HCT116 (cell line): Measurements from ENCODE around the gene ABLIM1. TPM values are rescaled to one million over a fixed set of nuclear protein-coding genes. Genes with fewer than 3 reads are reported as not detected.

ENCODE experiments used
- ATAC-seq: fragments of 200-7000 bp; cut with Tn5 transposase; 2 replicates; pipeline ENCODE4 v1.9.1; 2020; ENCODE audit warnings: mild to moderate bottlenecking, moderate library complexity
- BruUV-seq: library from RNA; stranded (reverse); fragments of 400-500 nt; replicated peaks from 2 replicates; lab custom pipeline; 2021; lab: Mats Ljungman, UMichigan
- CTCF ChIA-PET: fragments of 300-600 bp; sonication (Branson Sonifier 250); formaldehyde crosslinking; loops from one replicate; lab custom pipeline; 2021; ENCODE audit warnings: antibody characterized with exemption; lab: Charles Lee
- POLR2A ChIA-PET: fragments of 300-600, 350-600 bp; sonication (Branson Sonifier 250); formaldehyde crosslinking; loops from one replicate; lab custom pipeline; 2021; ENCODE audit warnings: antibody characterized with exemption; lab: Charles Lee
- RAD21 ChIA-PET, 2 experiments: fragments of 300-600 bp; sonication (Branson Sonifier 250); formaldehyde crosslinking; loops; one replicate each; lab custom pipeline; 2023; ENCODE audit warnings: low total read pairs in 2 of 2; ENCODE audit not compliant: uncharacterized antibody in 2 of 2, unreplicated experiment in 2 of 2, low non-redundant PET in 1 of 2; lab: Charles Lee
- DNase-seq: peaks from one replicate; pipeline ENCODE4 v3.0.0-alpha.2; 2010; ENCODE audit warnings: low read depth, low spot score
- H2AFZ ChIP-seq: fragments of 200-600 bp; shearing (Covaris generic), sonication (generic); 2 replicates; pipeline ENCODE4 v1.6.1; 2017; ENCODE audit warnings: low read depth, mixed run types, mixed read lengths, antibody characterized with exemption, low read length; ENCODE audit not compliant: poor library complexity, severe bottlenecking
- H3K27ac ChIP-seq: 2 replicates; pipeline ENCODE4 v1.5.1; 2012; ENCODE audit warnings: low read depth, low read length
- H3K27me3 ChIP-seq: fragments of 200-600 bp; sonication (generic); 2 replicates; pipeline ENCODE4 v1.6.1; 2016; ENCODE audit warnings: mixed run types, low read length, mixed read lengths; ENCODE audit not compliant: insufficient read depth
- H3K36me3 ChIP-seq, 2 experiments: fragments of 200-500 bp in 1 of 2; fragments of 200-600 bp in 1 of 2; sonication (Bioruptor generic) in 1 of 2; sonication (generic) in 1 of 2; 2 replicates each; pipeline versions ENCODE4 v1.5.1 to v1.6.1; 2014 to 2016; ENCODE audit warnings: low read length in 2 of 2, inconsistent platforms in 1 of 2, mixed read lengths in 1 of 2, mixed run types in 1 of 2; ENCODE audit not compliant: insufficient read depth in 2 of 2, control insufficient read depth in 1 of 2
- H3K4me1 ChIP-seq, 2 experiments: fragments of 200-600 bp in 1 of 2; sonication (generic) in 1 of 2; 2 replicates each; pipeline versions ENCODE4 v1.5.1 to v1.6.1; 2012 to 2017; ENCODE audit warnings: low read length in 2 of 2, inconsistent platforms in 1 of 2, mild to moderate bottlenecking in 1 of 2, mixed read lengths in 1 of 2, mixed run types in 1 of 2, moderate library complexity in 1 of 2; ENCODE audit not compliant: insufficient read depth in 2 of 2, control insufficient read depth in 1 of 2
- H3K4me2 ChIP-seq: fragments of 200-600 bp; sonication (generic); 2 replicates; pipeline ENCODE4 v1.6.1; 2017; ENCODE audit warnings: mixed run types, low read length, mixed read lengths
- H3K4me3 ChIP-seq, 2 experiments: fragments of 200-600 bp in 1 of 2; sonication (generic) in 1 of 2; replicated peaks in 1 of 2; 2 replicates each; pipeline ENCODE4 v1.5.1; 2011 to 2016; ENCODE audit warnings: low read length in 2 of 2, control low read depth in 1 of 2, low read depth in 1 of 2, mild to moderate bottlenecking in 1 of 2, mixed read lengths in 1 of 2, mixed run types in 1 of 2
- H3K79me2 ChIP-seq: fragments of 200-600 bp; sonication (generic); 2 replicates; pipeline ENCODE4 v1.6.1; 2017; ENCODE audit warnings: mild to moderate bottlenecking, mixed run types, low read length, moderate library complexity, mixed read lengths; ENCODE audit not compliant: insufficient read depth
- H3K9ac ChIP-seq: fragments of 200-600 bp; sonication (generic); 2 replicates; pipeline ENCODE4 v1.6.1; 2016; ENCODE audit warnings: low read length, mixed read lengths
- H3K9me2 ChIP-seq: fragments of 200-600 bp; sonication (generic), shearing (Covaris generic); 2 replicates; pipeline ENCODE4 v1.6.1; 2017; ENCODE audit warnings: mixed run types, mild to moderate bottlenecking, moderate library complexity; ENCODE audit not compliant: insufficient read depth
- H3K9me3 ChIP-seq, 2 experiments: fragments of 200-500 bp in 1 of 2; fragments of 200-600 bp in 1 of 2; sonication (Bioruptor generic) in 1 of 2; sonication (generic) in 1 of 2; 2 replicates each; pipeline ENCODE4 v1.6.1; 2014 to 2017; ENCODE audit warnings: low read length in 2 of 2, mixed read lengths in 2 of 2, inconsistent platforms in 1 of 2, low read depth in 1 of 2, mild to moderate bottlenecking in 1 of 2, mixed run types in 1 of 2, moderate library complexity in 1 of 2; ENCODE audit not compliant: control insufficient read depth in 1 of 2, insufficient read depth in 1 of 2
- H4K20me1 ChIP-seq: fragments of 200-600 bp; sonication (generic), shearing (Covaris generic); 2 replicates; pipeline ENCODE4 v1.6.1; 2017; ENCODE audit warnings: mixed run types, mild to moderate bottlenecking, moderate library complexity; ENCODE audit not compliant: insufficient read depth
- EGR1 ChIP-seq: IDR thresholded peaks from 2 replicates; pipeline ENCODE4 v1.6.1; 2012; ENCODE audit warnings: low read depth
- JUND ChIP-seq: IDR thresholded peaks from 2 replicates; pipeline ENCODE4 v1.6.1; 2012
- MAX ChIP-seq: IDR thresholded peaks from 2 replicates; pipeline ENCODE4 v1.6.1; 2012
- POLR2A ChIP-seq: IDR thresholded peaks from 2 replicates; pipeline ENCODE4 v1.7.0; 2011; ENCODE audit warnings: borderline replicate concordance; ENCODE audit not compliant: insufficient read depth, insufficient read length; ENCODE audit errors: extremely low read depth
- RAD21 ChIP-seq: IDR thresholded peaks from 2 replicates; pipeline ENCODE4 v1.6.1; 2012; ENCODE audit warnings: low read depth, mild to moderate bottlenecking
- YY1 ChIP-seq: IDR thresholded peaks from 2 replicates; pipeline ENCODE4 v1.6.1; 2011; ENCODE audit warnings: low read length, low read depth, moderate library complexity, mild to moderate bottlenecking; ENCODE audit not compliant: insufficient replicate concordance; ENCODE audit errors: extremely low read depth
- intact Hi-C: fragments of 100-400 bp; cut with micrococcal nuclease; formaldehyde crosslinking; loops from 2 replicates; pipeline ENCODE4 v1.10.0; 2022
- total RNA-seq: library from RNA; stranded (reverse); gene quantifications from one replicate; pipeline ENCODE4 v1.2.1, GENCODE V29; 2021; ENCODE audit not compliant: unreplicated experiment
- TF ChIP-seq, protein P1 (sequence below): IDR thresholded peaks from 2 replicates; pipeline ENCODE4 v1.6.1; 2011; ENCODE audit warnings: mild to moderate bottlenecking, low read length, moderate library complexity; ENCODE audit not compliant: insufficient replicate concordance; ENCODE audit errors: extremely low read depth
- TF ChIP-seq, protein P2 (sequence below): IDR thresholded peaks from 2 replicates; pipeline ENCODE4 v1.6.1; 2012; ENCODE audit warnings: low read depth
- TF ChIP-seq, protein P3 (sequence below), 3 experiments: fragments of 200-600 bp in 1 of 3; sonication (generic) in 1 of 3; IDR thresholded peaks in 2 of 3; conservative IDR thresholded peaks in 1 of 3; 2 replicates each; pipeline ENCODE4 v1.5.1; 2012 to 2017; ENCODE audit warnings: low read depth in 2 of 3, low read length in 2 of 3, antibody characterized with exemption in 1 of 3, borderline replicate concordance in 1 of 3, control low read depth in 1 of 3, mild to moderate bottlenecking in 1 of 3, mixed read lengths in 1 of 3, mixed run types in 1 of 3, moderate library complexity in 1 of 3; ENCODE audit not compliant: insufficient read depth in 1 of 3

The ABLIM1 gene
- total RNA-seq, 1 experiment from 2014 or later = 96.2 TPM

- peak overlapping the region; percentile 23 for H3K4me2 ChIP-seq
- CTCF ChIA-PET = interaction anchor here (0.7 to 3.7 kb wide), 20 partner anchors 9 to 435 kb away, joined by 3 to 44 read pairs (median 4); partner anchors contain the start of gene FHIP2A
- ATAC-seq = peak; percentile 97
Measured at GRCh38 chr10:114694752-114695151, 36.7 kb upstream of the ABLIM1 start.

More at GRCh38 chr10:114694752-114695151, 36.7 kb upstream of the ABLIM1 start:
- Histone ChIP-seq H3K9me2 (no peaks in the 10 kb centered on the region), H3K27me3 (no peaks in the 10 kb centered on the region), H3K4me1 (peaks cover 16 to 18% of the 10 kb centered on the region in 2 experiments; a peak in 3 of 4 replicates), H3K36me3 (no peaks in the 10 kb centered on the region), H3K27ac (no peak overlapping the region), H3K79me2 (no peaks in the 10 kb centered on the region), H3K4me3 (no peak overlapping the region), H4K20me1 (no peaks in the 10 kb centered on the region), H3K9me3 (no peaks in the 10 kb centered on the region), H2AFZ (peak overlapping the region; percentile 73), H3K9ac (no peak overlapping the region)
- intact Hi-C loops = loop anchor here (1.0 to 2.0 kb wide), 3 partner anchors 92 to 222 kb away; no protein-coding TSS in a partner anchor
- ChIA-PET RAD21 (interaction anchor here (0.6 to 1.3 kb wide), 7 partner anchors 9 to 145 kb away, joined by 3 to 8 read pairs (median 3); no protein-coding TSS in a partner anchor), POLR2A (no interaction called here)
- no TSS peak for BruUV-seq
- DNase-seq = peak; percentile 61
- TF ChIP-seq, protein P1, sequence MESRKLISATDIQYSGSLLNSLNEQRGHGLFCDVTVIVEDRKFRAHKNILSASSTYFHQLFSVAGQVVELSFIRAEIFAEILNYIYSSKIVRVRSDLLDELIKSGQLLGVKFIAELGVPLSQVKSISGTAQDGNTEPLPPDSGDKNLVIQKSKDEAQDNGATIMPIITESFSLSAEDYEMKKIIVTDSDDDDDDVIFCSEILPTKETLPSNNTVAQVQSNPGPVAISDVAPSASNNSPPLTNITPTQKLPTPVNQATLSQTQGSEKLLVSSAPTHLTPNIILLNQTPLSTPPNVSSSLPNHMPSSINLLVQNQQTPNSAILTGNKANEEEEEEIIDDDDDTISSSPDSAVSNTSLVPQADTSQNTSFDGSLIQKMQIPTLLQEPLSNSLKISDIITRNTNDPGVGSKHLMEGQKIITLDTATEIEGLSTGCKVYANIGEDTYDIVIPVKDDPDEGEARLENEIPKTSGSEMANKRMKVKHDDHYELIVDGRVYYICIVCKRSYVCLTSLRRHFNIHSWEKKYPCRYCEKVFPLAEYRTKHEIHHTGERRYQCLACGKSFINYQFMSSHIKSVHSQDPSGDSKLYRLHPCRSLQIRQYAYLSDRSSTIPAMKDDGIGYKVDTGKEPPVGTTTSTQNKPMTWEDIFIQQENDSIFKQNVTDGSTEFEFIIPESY = no peak
- TF ChIP-seq YY1 (peak; percentile 22), EGR1 (no peak), POLR2A (no peak), JUND (no peak), MAX (no peak), RAD21 (peak; percentile 91)
- TF ChIP-seq, protein P2, sequence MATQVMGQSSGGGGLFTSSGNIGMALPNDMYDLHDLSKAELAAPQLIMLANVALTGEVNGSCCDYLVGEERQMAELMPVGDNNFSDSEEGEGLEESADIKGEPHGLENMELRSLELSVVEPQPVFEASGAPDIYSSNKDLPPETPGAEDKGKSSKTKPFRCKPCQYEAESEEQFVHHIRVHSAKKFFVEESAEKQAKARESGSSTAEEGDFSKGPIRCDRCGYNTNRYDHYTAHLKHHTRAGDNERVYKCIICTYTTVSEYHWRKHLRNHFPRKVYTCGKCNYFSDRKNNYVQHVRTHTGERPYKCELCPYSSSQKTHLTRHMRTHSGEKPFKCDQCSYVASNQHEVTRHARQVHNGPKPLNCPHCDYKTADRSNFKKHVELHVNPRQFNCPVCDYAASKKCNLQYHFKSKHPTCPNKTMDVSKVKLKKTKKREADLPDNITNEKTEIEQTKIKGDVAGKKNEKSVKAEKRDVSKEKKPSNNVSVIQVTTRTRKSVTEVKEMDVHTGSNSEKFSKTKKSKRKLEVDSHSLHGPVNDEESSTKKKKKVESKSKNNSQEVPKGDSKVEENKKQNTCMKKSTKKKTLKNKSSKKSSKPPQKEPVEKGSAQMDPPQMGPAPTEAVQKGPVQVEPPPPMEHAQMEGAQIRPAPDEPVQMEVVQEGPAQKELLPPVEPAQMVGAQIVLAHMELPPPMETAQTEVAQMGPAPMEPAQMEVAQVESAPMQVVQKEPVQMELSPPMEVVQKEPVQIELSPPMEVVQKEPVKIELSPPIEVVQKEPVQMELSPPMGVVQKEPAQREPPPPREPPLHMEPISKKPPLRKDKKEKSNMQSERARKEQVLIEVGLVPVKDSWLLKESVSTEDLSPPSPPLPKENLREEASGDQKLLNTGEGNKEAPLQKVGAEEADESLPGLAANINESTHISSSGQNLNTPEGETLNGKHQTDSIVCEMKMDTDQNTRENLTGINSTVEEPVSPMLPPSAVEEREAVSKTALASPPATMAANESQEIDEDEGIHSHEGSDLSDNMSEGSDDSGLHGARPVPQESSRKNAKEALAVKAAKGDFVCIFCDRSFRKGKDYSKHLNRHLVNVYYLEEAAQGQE = no peak
- TF ChIP-seq, protein P3, sequence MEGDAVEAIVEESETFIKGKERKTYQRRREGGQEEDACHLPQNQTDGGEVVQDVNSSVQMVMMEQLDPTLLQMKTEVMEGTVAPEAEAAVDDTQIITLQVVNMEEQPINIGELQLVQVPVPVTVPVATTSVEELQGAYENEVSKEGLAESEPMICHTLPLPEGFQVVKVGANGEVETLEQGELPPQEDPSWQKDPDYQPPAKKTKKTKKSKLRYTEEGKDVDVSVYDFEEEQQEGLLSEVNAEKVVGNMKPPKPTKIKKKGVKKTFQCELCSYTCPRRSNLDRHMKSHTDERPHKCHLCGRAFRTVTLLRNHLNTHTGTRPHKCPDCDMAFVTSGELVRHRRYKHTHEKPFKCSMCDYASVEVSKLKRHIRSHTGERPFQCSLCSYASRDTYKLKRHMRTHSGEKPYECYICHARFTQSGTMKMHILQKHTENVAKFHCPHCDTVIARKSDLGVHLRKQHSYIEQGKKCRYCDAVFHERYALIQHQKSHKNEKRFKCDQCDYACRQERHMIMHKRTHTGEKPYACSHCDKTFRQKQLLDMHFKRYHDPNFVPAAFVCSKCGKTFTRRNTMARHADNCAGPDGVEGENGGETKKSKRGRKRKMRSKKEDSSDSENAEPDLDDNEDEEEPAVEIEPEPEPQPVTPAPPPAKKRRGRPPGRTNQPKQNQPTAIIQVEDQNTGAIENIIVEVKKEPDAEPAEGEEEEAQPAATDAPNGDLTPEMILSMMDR (IDR thresholded peaks at IDR 0.05 in 2 of 3, conservative IDR thresholded peaks at IDR 0.05 in 1 of 3; ENCODE audit: borderline replicate concordance in 1 of 3, insufficient read depth in 1 of 3, low read depth in 2 of 3, low read length in 2 of 3) = peak; percentile 86 to 97 (median 93)
